A673 (cell line): Measurements from ENCODE around the gene MMP3.

Experiments used
- EZH2 ChIP-seq: fragments of 200-600 bp; sonication (generic); IDR thresholded peaks from 2 replicates; pipeline ENCODE4 v1.6.1; 2017; ENCODE audit warnings: borderline replicate concordance, low read depth, mild to moderate bottlenecking, mixed read lengths, antibody characterized with exemption, low read length; ENCODE audit not compliant: poor library complexity, severe bottlenecking
- TF ChIP-seq, protein P1 (sequence below): fragments of 300-800, 200-600 bp; sonication (generic); conservative IDR thresholded peaks from 2 replicates; pipeline ENCODE4 v1.5.1; 2017; ENCODE audit warnings: low read depth, mild to moderate bottlenecking, antibody characterized with exemption, low read length, moderate library complexity, mixed read lengths

DNA sequence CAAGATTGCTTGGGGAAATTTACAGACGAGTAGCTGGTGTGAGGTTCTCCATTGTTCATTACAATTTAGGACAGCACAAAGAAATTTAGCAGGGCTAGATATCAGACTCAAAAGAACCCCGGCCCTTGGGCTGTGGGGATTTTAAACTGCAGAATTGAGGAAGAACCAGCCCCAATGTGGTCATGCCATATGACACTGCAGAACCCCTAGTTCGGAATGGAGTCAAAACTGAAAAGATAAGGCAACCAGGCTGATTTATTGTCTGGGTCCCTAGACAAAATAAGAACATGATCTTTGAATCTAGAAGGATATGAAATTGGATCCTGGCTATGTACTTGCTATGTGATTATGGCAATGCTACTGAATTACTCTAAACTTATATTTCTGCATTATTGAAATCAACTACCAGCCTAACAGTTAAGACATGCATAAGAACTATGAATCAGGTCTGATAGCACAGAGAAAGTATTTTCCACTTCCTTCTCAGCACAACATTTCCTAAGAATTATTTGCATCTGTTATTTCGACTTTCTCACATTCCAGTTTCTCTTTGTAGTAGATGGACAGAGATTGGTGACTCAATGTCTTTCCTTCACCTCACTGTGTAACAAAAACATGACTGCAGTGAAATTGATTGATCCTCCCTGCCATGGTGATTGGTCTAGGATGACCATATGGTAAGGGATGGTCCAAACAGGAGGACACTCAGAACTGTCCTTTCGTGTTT is 13.2 kb downstream of the MMP3 start:
- TF ChIP-seq, protein P1, sequence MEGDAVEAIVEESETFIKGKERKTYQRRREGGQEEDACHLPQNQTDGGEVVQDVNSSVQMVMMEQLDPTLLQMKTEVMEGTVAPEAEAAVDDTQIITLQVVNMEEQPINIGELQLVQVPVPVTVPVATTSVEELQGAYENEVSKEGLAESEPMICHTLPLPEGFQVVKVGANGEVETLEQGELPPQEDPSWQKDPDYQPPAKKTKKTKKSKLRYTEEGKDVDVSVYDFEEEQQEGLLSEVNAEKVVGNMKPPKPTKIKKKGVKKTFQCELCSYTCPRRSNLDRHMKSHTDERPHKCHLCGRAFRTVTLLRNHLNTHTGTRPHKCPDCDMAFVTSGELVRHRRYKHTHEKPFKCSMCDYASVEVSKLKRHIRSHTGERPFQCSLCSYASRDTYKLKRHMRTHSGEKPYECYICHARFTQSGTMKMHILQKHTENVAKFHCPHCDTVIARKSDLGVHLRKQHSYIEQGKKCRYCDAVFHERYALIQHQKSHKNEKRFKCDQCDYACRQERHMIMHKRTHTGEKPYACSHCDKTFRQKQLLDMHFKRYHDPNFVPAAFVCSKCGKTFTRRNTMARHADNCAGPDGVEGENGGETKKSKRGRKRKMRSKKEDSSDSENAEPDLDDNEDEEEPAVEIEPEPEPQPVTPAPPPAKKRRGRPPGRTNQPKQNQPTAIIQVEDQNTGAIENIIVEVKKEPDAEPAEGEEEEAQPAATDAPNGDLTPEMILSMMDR, result no peak
- TF ChIP-seq EZH2, result no peak
